HepG2 (cell line): Measurements from ENCODE around the gene HIF3A. TPM values are rescaled to one million over a fixed set of nuclear protein-coding genes. Genes with fewer than 3 reads are reported as not detected.

Source experiments
- BATF2 ChIP-seq: sonication (generic); formaldehyde crosslinking; IDR thresholded peaks from 2 replicates; pipeline ENCODE4 v1.8.0; 2022; ENCODE audit warnings: mild to moderate bottlenecking, missing genetic modification reagents, moderate library complexity
- CHCHD3 ChIP-seq: sonication (generic); formaldehyde crosslinking; IDR thresholded peaks from 2 replicates; pipeline ENCODE4 v1.8.0; 2022; ENCODE audit warnings: mild to moderate bottlenecking, missing genetic modification reagents, moderate library complexity
- ELF3 ChIP-seq: IDR thresholded peaks from 2 replicates; pipeline ENCODE4 v1.6.1; 2016; ENCODE audit warnings: missing genetic modification reagents, missing compliant biosample characterization
- HIVEP1 ChIP-seq: sonication (generic); formaldehyde crosslinking; IDR thresholded peaks from 2 replicates; pipeline ENCODE4 v1.4.0; 2020; ENCODE audit warnings: mild to moderate bottlenecking, missing genetic modification reagents
- IRF9 ChIP-seq: sonication (generic); formaldehyde crosslinking; IDR thresholded peaks from 2 replicates; pipeline ENCODE4 v1.8.0; 2022; ENCODE audit warnings: missing genetic modification reagents, mild to moderate bottlenecking, borderline replicate concordance
- MLXIP ChIP-seq: sonication (generic); formaldehyde crosslinking; IDR thresholded peaks from 2 replicates; pipeline ENCODE4 v1.9.0; 2021; ENCODE audit warnings: missing genetic modification reagents, borderline replicate concordance
- MTA3 ChIP-seq: sonication (generic); formaldehyde crosslinking; IDR thresholded peaks from 2 replicates; pipeline ENCODE4 v1.4.0; 2020; ENCODE audit warnings: missing genetic modification reagents
- NFATC3 ChIP-seq: sonication (generic); formaldehyde crosslinking; IDR thresholded peaks from 2 replicates; pipeline ENCODE4 v1.5.1; 2020; ENCODE audit warnings: mild to moderate bottlenecking, missing genetic modification reagents
- NFIB ChIP-seq: sonication (generic); formaldehyde crosslinking; IDR thresholded peaks from 2 replicates; pipeline ENCODE4 v1.9.0; 2021; ENCODE audit warnings: missing genetic modification reagents, mild to moderate bottlenecking, borderline replicate concordance
- POLR2G ChIP-seq: fragments of 200-400 bp; formaldehyde crosslinking; IDR thresholded peaks from 2 replicates; pipeline ENCODE4 v1.6.1; 2018; ENCODE audit warnings: mild to moderate bottlenecking, low read depth, low read length, moderate library complexity
- THAP7 ChIP-seq: sonication (generic); formaldehyde crosslinking; IDR thresholded peaks from 2 replicates; pipeline ENCODE4 v1.8.1; 2023; ENCODE audit warnings: mild to moderate bottlenecking, missing genetic modification reagents
- U2AF1 ChIP-seq: fragments of 200-400 bp; formaldehyde crosslinking; optimal IDR thresholded peaks from 2 replicates; pipeline ENCODE3; 2017; ENCODE audit warnings: mild to moderate bottlenecking, low read depth, low read length
- ZBTB2 ChIP-seq: sonication (generic); formaldehyde crosslinking; IDR thresholded peaks from 2 replicates; pipeline ENCODE4 v1.8.0; 2022; ENCODE audit warnings: low read depth, missing genetic modification reagents
- ZFP1 ChIP-seq: IDR thresholded peaks from 2 replicates; pipeline ENCODE4 v1.6.1; 2016
- ZMYM2 ChIP-seq: sonication (generic); formaldehyde crosslinking; IDR thresholded peaks from 2 replicates; pipeline ENCODE4 v1.8.0; 2022; ENCODE audit warnings: mild to moderate bottlenecking, missing genetic modification reagents
- ZNF383 ChIP-seq: sonication (generic); formaldehyde crosslinking; IDR thresholded peaks from 2 replicates; pipeline ENCODE4 v1.4.0; 2020; ENCODE audit warnings: missing genetic modification reagents, mild to moderate bottlenecking, borderline replicate concordance
- ZNF564 ChIP-seq: sonication (generic); formaldehyde crosslinking; IDR thresholded peaks from 2 replicates; pipeline ENCODE4 v1.8.1; 2023; ENCODE audit warnings: mild to moderate bottlenecking, missing genetic modification reagents
- ZNF687 ChIP-seq: sonication (generic); formaldehyde crosslinking; IDR thresholded peaks from 2 replicates; pipeline ENCODE4 v1.5.1; 2020; ENCODE audit warnings: mild to moderate bottlenecking, missing genetic modification reagents, moderate library complexity
- polyA plus RNA-seq, 8 experiments: library from polyadenylated mRNA; depleted of rRNA in 3 of 8; stranded (reverse) in 7 of 8; unstranded in 1 of 8; fragments of >200 nt; fragmentation: Illumina TruSeq in 4 of 8; extraction: Trizol in 4 of 8; gene quantifications; 2 replicates each; pipeline versions ENCODE4 v1.2.1 to v1.2.3, GENCODE V29; 2011 to 2016; ENCODE audit warnings: low read depth in 4 of 8, missing spikeins in 1 of 8, mixed read lengths in 1 of 8; ENCODE audit not compliant: insufficient read depth in 1 of 8
- total RNA-seq, 5 experiments: library from RNA; depleted of rRNA; stranded (reverse); fragments of >200 nt; fragmentation: Illumina TruSeq; extraction: Trizol; gene quantifications; 2 replicates each; pipeline ENCODE4 v1.2.3, GENCODE V29; 2016; ENCODE audit warnings: low read depth in 1 of 5

The HIF3A gene
- total and polyA plus RNA-seq, 2 of the 13 experiments (the other 11 are each of a cell fraction or from before 2014, with no cell fraction given), result 0.09 to 0.22 TPM

GRCh38 chr19:46299004-46299509, 2.2 kb downstream of the HIF3A start (continued):
- peak; percentile 57 for TF ChIP-seq ZNF687 (CRISPR knock-in tag)
- TF ChIP-seq HIVEP1 (CRISPR knock-in tag), result no peak
- no peak for TF ChIP-seq ZBTB2 (CRISPR knock-in tag)
- TF ChIP-seq ELF3 (CRISPR knock-in tag), result 0 out of 2 replicates have a peak, but pooled peaks have one; percentile 50
- TF ChIP-seq POLR2G, result no peak
- 0 out of 2 replicates have a peak, but pooled peaks have one; percentile 51 for TF ChIP-seq NFIB (CRISPR knock-in tag)
- TF ChIP-seq ZFP1 (CRISPR knock-in tag), result no peak
- no peak for TF ChIP-seq THAP7 (CRISPR knock-in tag)
- TF ChIP-seq U2AF1, result no peak
- no peak for TF ChIP-seq ZNF383
- no peak for TF ChIP-seq NFATC3 (CRISPR knock-in tag)
- TF ChIP-seq ZNF564 (CRISPR knock-in tag), result no peak
- TF ChIP-seq ZMYM2 (CRISPR knock-in tag), result no peak
- no peak for TF ChIP-seq BATF2 (CRISPR knock-in tag)
- TF ChIP-seq MTA3 (CRISPR knock-in tag), result no peak
- TF ChIP-seq CHCHD3 (CRISPR knock-in tag), result no peak
- no peak for TF ChIP-seq IRF9 (CRISPR knock-in tag)
- no peak for TF ChIP-seq MLXIP (CRISPR knock-in tag)
